ENCODE data around the gene CALR3. TPM values are rescaled to one million over a fixed set of nuclear protein-coding genes. Genes with fewer than 3 reads are reported as not detected.

CALR3 gene
- polyA plus RNA-seq, 1 donor, result 0.04 TPM

GRCh38 chr19:16429066-16429758 lies 66.8 kb downstream of the CALR3 start:
- H3K36me3 ChIP-seq (ENCODE audit: control insufficient read depth, insufficient read depth, low read length), result peaks cover 59% of the 10 kb centered on the region

More at GRCh38 chr19:16429066-16429758, 66.8 kb downstream of the CALR3 start:
- Histone ChIP-seq H3K4me3 (ENCODE audit: low read length) (no peak overlapping the region), H3K27me3 (ENCODE audit: control insufficient read depth, insufficient read depth, low read length) (no peaks in the 10 kb centered on the region), H3K9me3 (ENCODE audit: control insufficient read depth, low read depth, low read length) (no peaks in the 10 kb centered on the region), H3K27ac (ENCODE audit: low read length) (no peak overlapping the region), H3K4me1 (ENCODE audit: control insufficient read depth, insufficient read depth, low read length) (no peaks in the 10 kb centered on the region)
- no peak for DNase-seq
- WGBS (ENCODE audit: insufficient coverage, low lambda C conversion rate), result no CpG with 5 or more reads among the region's 13 CpGs

Other genes with a start within 250 kb of the CALR3 start
- 21.7 TPM for gene KLF2, start 171.3 kb downstream of the CALR3 start, polyA plus RNA-seq
- 19.1 TPM for gene EPS15L1, start 24.2 kb downstream of the CALR3 start, polyA plus RNA-seq
- 4.6 TPM for gene C19orf44, start 227 bp upstream of the CALR3 start, polyA plus RNA-seq
- 45.7 TPM for gene CHERP, start 46.3 kb upstream of the CALR3 start, polyA plus RNA-seq
- 34.0 TPM for gene SLC35E1, start 76.2 kb upstream of the CALR3 start, polyA plus RNA-seq
- 7.2 TPM for gene MED26, start 132.0 kb upstream of the CALR3 start, polyA plus RNA-seq
- 85.6 TPM for gene SMIM7, start 164.0 kb upstream of the CALR3 start, polyA plus RNA-seq
- 2.3 TPM for gene TMEM38A, start 165.0 kb upstream of the CALR3 start, polyA plus RNA-seq
- gene NWD1, start 223.7 kb upstream of the CALR3 start, polyA plus RNA-seq, result 0.01 TPM